Right kidney (tissue), 1 donor: Measurements from ENCODE around the gene SLC22A1.
"Not testable (repeated sequence)": the region's sequence is repeated elsewhere in the genome, so short reads cannot be mapped to it uniquely, and the experiment has no call there.

ENCODE experiments used
- DNase-seq: peaks from one replicate; pipeline ENCODE4 v3.0.0-alpha.2; 2016

SLC22A1 gene

DNA sequence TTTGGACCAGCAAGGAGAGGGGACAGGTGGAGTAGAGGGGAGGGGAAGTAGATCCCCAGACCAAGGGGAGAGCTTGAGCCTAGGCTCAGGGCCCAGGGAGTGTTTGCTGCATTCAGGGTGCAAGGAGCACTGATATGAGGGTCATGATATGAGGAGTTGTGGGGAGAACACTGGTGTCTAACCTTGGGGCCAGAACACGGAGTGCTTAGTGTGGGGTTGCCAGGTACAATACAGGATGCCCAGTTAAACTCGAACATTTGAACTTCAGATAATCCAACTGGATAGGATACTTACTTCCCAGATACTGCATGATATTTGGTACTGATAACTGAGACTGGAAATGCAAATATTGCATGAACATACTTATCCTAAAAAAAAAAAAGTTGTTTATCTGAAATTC, 2.4 kb downstream of the SLC22A1 start:
- DNase-seq, result no peak

DNA sequence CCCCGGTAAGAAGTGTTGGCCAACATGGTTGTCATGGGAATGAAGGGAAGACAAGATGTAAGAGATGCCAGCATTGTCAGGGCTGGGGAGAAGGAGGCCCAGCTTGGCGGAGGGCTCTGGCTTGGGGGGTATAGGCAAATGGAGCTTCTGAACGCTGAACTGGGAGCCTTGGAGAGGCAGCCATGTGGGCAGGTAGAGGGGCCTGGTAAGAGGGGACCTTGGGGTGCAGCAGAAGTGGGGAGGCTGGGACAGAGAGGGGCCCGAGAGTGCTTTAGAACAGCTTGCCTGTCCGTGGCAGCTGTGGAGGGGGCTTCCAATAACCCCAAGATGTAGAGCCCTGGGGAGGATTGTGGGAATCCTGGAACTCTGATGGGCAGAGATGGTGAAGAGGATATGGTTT, 3.0 kb downstream of the SLC22A1 start:
- no peak for DNase-seq

DNA sequence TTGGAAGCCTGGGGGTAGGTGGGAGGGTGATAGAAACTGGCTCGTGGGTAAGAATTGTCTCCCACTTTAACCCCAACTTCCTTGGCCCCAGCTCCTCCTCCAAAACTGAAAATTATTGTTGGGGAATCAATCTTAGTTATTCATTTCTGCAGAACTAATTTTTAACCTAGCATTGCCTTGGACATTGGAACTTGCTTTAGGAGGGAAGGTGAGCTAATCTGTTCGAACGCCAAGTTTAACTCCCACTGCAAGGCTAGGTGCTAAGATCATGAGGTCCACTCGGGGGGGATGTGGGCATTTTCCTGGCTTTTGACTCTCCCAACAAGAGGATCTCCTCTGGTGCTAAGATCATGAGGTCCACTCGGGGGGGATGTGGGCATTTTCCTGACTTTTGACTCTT, 3.5 kb downstream of the SLC22A1 start:
- DNase-seq, result not testable (repeated sequence)

DNA sequence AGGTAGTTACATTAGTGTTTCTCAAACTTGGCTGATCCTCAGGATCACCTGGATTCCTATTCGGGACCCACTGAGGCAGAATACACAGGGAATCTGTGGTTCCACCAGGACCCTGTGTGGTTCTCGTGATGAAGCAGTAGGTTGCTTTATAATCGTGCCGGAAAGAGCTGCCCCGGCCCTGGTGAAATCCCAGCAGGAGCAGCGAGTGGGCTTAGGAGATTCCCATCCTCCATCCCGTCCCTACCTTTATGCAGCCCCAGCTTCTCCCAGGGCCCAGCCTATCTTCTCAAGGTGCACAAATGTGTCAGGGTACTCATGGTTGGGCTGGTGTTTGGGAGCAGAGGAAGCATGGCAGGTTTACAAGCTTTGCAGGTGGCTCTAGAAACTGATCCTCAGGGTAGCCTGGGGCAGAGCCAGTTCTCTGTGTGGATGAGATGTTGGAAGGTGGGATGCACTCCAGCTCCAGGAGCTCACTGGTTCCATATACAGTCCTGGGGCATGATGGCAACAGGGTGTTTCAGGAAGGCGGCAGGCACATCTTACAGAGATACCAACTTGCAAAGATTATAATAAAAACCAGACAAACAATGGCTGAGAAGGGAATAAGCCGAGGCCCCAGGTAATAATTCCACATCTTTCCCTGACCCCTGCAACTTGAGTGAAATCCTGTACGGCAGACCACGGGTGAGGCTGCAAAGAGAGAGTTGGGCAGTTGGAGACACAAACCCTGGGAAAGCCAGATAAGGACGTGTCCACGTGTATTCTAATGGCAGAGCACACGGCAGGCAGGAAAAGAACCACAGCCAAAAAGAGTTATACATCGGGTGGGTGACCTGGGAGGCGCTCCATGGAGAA, 5.9 kb downstream of the SLC22A1 start:
- no peak for DNase-seq

DNA sequence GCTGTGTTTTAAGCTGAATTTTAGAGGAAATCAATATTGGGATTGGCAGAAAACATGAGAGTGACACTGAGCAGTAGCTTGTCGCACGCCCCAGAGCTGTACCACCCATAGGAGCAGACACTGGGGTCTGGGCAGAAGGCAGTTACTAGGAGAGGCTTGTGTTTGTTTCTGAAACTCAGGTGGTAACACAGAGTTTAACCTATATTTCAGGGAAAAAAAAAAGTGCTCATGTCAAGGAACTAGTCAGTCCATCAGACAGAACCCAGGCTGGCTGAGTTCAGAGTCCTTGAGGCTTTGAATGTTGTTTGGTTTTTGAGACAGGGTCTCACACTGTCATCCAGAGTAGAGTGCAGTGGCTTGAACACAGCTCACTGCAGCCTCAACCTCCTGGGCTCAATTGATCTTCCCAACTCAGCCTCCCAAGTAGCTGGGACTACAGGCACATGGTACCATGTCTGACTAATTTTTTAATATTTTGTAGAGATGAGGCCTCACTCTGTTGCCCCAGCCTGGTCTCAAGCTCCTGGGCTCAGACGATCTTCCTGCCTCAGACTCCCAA, 6.6 kb downstream of the SLC22A1 start:
- DNase-seq, result no peak

DNA sequence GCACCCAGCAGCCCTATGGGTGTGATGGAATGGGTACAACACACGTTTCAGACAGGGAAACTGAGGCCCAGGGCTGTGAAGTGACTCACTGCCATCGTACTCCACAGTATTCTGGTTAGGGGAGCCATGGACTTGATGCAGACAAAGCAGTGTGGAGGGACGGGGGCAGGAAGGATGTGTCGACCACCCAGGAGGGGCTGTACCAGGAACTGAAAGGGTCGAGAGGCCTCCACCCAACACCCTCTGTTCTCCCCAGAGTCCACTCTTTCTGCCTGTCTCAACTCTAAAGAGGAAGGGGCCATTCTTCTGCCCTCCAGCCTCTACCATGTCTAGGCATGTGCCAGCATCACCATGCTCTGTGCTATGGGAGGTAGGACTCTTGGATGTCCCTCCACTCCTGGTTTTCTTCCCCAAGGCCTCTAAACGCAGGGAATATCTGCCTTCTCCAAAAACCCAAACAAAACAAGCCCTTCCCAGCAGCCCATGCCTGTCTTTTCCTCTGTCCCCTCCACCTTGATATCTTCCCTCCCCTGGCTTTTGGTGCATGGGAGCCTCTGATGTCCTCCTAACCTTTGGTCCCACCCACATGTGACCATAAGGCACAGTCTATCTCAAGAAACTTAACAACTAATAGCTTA, 7.4 kb downstream of the SLC22A1 start:
- DNase-seq, result no peak

DNA sequence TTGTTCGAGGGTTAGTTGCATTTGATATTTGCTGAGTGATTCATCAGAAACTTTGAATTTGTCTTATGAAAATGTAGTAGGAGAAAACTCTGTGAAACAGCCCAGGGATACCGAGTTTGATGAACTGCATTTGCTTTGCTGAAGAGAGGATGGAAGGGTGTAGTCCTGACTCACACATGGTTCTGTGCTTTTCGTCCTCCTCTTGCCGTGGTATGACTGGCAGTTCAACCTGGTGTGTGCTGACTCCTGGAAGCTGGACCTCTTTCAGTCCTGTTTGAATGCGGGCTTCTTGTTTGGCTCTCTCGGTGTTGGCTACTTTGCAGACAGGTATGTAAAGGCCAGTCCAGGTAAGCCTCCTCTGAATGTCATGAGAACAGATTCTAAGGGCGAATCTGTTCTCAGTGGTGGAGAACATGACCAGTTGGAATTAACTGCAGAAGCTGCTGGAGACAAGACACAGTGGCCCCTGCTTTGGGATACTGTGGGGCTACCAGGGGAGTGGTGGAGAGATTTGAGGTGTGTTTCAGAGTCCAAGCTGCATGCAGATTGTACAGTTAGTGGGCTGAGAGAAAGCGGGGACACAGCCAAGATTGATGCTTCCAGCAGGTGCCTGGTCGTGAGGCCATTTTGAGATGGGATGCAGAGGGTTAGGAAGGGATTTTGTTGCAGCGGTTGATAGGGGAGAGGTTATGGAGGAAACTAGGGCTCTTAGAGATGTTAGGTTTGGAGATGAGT, 8.4 kb downstream of the SLC22A1 start:
- no peak for DNase-seq

DNA sequence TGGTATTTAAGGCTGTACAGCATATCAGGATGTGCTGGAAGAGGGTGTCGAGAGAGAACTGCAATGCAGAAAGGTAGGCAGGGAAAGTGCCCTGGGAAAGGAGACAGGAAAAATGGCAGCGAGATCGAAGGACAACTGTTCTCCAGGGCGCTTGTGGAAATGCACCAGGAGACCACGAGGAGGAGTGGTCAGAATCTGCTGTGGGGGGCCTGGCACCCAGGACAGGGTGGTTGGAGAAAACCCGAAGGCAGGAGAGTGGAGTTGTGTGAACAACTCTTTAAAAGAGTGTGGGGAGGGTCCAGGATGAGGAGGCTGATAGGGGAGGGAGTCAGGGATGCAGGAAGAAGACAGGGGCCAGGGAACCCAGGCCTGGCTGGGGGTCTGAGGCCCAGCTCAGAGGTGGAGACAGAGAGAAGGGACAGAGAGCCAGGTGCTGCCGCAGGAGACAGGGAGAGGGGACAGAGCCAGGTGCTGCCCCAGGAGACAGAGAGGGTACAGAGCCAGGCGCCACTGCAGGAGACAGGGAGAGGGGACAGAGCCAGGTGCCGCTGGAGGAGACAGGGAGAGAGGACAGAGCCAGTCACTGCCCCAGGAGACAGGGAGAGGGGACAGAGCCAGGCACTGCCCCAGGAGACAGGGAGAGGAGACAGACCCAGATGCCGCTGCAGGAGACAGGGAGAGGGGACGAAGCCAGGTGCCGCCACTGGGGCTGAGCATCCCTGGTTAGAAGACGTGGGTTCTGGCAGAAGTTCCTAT, 9.3 kb downstream of the SLC22A1 start:
- DNase-seq, result no peak

DNA sequence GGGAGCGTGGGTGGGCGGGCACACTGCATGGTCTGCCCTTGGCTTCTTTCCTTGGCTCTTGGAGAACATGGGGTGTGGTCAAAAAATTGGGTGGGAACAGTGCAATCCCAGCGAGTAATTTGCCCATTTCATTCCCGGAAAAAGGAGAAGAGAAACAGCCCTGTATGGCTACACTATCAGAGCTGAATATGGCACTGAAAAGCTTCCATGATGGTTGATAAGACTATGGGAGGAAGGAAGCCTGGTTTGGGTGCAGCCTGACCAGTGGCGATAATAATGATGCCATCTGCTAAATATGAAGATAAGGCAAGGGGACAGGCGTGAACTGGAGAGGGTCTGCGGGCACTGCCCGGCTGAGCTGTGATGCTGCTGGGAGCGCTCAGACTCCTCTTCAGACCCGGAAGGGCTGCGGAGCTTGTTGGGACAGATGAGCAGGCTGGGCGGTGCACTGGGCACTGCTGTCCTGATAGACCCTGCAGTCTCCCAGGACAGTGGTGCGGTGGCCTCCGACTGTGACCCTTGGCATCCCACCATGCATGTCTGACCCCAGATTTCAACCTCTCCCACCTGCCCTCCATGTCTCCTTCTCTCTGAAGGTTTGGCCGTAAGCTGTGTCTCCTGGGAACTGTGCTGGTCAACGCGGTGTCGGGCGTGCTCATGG, 10.2 kb downstream of the SLC22A1 start:
- no peak for DNase-seq

DNA sequence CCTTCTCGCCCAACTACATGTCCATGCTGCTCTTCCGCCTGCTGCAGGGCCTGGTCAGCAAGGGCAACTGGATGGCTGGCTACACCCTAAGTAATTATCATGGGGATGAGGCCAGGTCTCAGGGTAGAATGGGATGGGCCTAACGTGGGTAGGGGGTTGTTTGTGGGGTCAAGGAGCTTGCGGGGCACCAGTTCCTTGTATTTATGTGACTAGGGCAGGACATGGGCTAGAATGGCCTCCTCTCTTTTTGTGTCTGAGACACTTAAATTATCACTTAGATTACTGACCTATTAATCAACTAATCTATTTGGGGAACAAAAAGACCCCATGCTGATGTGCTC, 10.7 kb downstream of the SLC22A1 start:
- no peak for DNase-seq

DNA sequence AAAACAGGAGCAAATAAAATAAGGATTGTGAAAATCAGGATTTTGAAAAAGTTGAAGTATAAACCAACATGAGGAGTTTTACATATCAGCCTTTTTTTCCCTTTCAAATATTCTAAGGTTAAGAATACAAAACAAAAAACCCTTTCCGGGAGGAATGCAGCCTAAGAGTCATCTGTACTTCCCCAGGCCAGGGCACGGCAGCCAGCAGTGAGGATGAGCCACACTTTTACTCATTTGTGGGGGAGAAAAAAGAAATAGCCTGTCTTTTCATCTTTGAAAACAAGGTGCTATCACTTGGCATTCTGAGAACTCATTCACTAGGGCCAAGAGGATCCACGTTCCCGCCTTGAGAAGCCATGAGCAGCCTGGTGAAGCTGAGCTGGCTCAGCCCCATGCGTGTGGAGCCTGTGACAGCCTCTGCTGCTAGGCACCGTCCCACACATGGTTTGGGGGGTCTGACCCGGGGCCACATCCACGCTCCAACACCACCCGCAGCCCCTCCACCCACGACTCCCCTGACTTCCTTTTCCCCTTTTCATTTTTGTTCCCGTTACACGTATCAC, 11.2 kb downstream of the SLC22A1 start:
- no peak for DNase-seq

DNA sequence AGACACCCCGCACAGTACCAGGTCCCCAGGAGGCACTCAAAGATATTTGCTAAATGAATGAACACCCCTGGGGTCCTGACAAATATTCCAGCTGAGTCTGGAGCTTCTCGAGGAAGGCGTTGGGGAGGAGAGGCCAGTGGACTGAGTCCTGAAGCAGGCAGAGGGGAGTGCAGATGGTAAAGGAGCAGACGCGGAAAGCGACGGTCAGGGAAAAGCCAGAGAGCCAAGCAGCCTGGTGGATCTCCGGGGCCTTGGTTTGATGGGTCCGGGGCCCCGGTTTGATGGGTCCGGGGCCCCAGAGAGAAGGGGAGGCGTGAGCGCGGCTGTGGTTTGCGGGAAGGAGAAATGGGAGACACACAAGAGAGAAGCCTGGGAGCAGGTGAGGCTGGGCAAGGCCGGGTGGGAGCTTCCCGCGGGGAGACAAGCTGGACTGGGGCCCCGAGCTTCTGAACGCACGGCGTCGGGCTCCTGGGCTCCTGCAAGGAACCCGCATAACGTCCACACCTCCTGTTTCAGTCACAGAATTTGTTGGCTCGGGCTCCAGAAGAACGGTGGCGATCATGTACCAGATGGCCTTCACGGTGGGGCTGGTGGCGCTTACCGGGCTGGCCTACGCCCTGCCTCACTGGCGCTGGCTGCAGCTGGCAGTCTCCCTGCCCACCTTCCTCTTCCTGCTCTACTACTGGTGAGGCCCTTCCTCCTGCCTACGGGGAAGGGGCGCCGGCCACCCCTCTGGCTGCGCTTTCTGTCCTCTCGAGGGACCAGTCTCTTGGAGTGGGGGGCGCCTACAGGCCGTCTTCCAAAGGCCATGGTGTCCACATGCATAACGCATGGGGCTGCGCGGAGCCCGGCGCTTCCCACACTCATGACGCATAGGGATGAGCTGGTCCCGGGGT, 12.1 kb downstream of the SLC22A1 start:
- DNase-seq, result no peak

DNA sequence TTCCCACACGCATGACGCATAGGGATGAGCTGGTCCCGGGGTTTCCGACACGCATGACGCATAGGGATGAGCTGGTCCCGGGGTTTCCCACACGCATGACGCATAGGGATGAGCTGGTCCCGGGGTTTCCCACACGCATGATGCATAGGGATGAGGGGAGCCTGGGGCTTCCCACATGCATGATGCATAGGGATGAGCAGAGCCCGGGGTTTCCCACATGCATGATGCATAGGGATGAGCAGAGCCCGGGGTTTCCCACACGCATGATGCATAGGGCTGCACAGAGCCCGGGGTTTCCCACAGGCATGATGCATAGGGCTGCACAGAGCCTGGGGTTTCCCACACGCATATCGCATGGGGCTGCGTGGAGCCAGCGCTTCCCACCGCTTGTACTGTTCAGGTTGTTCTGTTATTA, 12.7 kb downstream of the SLC22A1 start:
- not testable (repeated sequence) for DNase-seq

DNA sequence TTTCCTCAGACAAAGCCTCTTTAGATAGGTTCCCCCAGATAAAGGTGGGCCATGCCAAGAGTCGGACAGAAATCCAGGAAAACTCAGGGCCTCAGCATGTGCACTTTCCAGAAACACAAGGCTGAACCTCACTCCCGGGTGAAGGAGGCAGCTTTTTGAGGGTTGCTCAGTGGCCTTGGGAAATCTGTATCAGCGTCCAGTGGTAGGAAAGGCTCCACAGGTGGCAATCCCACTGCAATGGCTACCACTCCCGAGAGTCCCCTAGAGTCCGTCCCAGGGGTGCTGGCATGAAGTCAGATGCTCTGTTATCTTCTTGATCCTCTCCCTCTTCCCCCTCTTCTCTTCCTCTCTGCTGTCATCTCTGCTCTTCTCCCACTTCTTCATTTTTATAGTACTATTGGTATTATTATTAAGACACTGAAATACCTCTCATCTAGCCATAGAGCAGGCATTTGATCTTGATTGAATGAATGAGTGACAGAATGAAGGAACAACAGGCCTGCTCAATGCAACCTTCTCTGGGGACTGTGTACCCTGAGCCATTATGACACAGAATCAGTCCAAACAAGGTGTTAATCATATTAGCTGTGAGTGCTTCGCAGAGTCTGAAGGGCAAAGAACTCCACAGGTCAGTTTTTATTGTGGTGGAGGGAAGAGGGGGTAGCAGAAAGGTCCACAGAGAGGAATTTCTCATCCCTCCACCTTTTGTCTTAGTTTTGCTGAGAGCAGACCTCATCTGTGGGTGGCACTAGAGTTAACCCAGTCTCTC, 13.3 kb downstream of the SLC22A1 start:
- no peak for DNase-seq

DNA sequence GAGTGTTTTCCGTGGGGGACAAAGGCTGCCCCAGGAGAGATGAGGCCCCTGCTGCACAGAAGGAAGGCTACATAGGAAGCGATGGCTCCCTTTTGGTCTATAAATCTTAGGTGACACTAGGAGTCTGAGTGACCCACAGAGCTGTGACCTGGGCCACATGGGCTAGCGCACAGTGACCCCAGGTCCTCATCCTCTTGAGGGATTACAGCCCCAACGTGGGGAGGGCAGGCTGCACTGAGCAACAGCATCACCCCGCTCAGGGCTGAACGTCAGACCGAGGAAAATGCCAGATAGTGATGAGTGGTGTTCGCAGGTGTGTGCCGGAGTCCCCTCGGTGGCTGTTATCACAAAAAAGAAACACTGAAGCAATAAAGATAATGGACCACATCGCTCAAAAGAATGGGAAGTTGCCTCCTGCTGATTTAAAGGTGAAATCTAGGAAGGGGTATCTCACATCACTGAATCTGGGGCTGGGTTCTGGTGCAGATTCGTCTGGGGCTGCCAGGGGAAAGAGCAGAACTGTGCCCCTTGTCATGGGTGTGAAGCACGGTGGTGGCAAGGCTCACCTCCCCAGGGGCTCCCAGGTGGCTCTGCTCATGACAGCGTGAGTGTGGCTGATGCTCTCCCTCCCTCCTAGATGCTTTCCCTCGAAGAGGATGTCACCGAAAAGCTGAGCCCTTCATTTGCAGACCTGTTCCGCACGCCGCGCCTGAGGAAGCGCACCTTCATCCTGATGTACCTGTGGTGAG, 14.5 kb downstream of the SLC22A1 start:
- no peak for DNase-seq

DNA sequence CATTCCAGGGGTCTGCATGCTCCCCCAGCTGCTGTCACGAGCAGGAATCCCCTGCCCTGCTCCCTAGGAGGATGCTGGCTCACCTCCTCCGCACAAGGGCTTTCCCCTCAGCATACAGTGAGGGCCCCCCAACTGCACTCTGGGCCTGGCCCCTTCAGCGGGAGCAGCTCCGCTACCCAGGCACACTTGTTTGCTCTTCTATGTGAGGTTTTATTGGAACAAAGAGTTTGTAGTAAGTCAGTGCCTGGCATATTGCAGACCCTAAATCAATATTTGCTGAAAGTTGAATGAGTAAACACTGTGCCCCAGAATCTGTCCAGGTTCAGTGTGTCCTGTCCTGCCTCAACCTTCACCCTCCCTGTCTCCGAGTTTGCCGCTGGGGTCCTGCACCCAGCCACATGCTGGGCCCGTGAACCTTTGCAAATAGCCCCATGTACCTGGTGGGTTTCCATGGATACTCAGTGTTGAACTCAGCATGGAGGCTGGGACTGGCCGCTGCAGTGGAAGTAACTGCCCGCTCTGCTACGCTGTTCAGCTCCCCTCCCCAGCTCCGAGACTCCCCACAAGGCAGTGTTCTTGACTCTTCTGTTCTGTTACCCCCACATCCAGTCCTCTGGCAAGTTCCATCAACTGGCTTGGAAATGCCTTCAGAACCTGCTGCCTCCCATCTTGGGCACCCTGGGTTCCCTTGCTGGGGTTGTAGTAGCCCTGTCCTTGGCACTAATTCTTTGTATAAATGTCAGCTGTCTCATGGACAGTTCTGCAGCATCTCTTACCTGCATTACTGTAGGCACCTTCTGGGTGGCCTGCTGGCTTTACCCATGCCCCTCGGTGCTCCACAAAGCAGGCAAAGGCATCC, 15.7 kb downstream of the SLC22A1 start:
- DNase-seq, result no peak

DNA sequence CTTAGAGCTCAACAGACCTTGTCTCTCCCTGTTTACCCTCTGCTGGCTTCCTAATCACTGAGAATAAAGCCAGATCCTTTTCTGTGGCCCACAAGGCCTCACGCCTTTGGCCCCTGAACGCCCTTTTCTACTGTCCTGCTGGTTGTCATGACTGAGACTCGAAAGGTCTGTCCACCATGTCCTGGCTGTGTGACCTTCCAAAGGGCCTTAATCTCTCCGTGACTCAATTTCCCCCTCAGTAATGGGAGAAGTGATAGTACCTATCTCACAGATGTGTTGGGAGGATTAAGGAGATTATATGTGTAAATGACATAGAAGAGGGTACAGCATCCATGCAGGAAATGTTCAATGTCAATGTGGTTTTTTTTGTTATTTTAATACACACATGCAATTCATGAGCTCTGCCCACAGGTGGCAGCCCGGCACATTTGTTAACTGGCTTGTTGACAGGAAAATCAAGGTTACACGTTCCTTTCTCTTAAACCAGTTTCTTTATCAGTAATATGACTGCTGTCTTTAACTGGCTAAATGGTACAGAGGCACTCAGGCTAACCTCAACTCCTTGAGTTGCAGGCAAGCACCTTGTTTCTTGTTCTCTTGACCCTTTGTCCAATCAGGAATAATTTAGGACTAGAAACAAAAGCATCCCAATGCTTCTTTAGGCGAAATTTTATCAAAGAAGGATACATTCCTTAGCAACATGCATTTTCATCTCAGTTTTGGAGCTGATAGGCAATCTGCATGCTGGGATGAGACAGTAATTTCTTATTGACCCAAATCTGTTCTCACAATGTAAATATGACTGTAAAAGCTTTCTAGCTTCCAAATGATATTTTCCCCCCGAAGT, 16.6 kb downstream of the SLC22A1 start:
- no peak for DNase-seq
